Neural progenitor cell (in vitro differentiated cells): ENCODE results near the gene DHX35. TPM values are rescaled to one million over a fixed set of nuclear protein-coding genes. Genes with fewer than 3 reads are reported as not detected.

Experiments
- DNase-seq: peaks from one replicate; pipeline ENCODE4 v3.0.0-alpha.2; 2016; ENCODE audit warnings: low spot score
- H2AFZ ChIP-seq: fragments of 200-600 bp; sonication (generic); replicated peaks from 2 replicates; pipeline ENCODE4 v1.6.1; 2016; ENCODE audit warnings: antibody characterized with exemption
- H3F3A ChIP-seq: fragments of 200-600 bp; sonication (generic); 2 replicates; pipeline ENCODE4 v1.6.1; 2016; ENCODE audit warnings: antibody characterized with exemption, low read depth
- H3K27ac ChIP-seq: fragments of 200-600 bp; sonication (generic); 2 replicates; pipeline ENCODE4 v1.5.1; 2016; ENCODE audit warnings: mild to moderate bottlenecking
- H3K27me3 ChIP-seq: fragments of 200-600 bp; sonication (generic); 2 replicates; pipeline ENCODE4 v1.6.1; 2016; ENCODE audit warnings: mild to moderate bottlenecking, moderate library complexity
- H3K36me3 ChIP-seq: fragments of 200-600 bp; sonication (generic); 2 replicates; pipeline ENCODE4 v1.5.1; 2016
- H3K4me1 ChIP-seq: fragments of 200-600 bp; sonication (generic); 2 replicates; pipeline ENCODE4 v1.6.1; 2016; ENCODE audit warnings: mixed run types
- H3K4me2 ChIP-seq: fragments of 200-600 bp; sonication (generic); 2 replicates; pipeline ENCODE4 v1.6.1; 2016
- H3K4me3 ChIP-seq: fragments of 200-600 bp; sonication (generic); 2 replicates; pipeline ENCODE4 v1.5.1; 2016
- H3K79me2 ChIP-seq: fragments of 200-600 bp; sonication (generic); 2 replicates; pipeline ENCODE4 v1.6.1; 2016; ENCODE audit warnings: low read depth
- H3K9ac ChIP-seq: fragments of 200-600 bp; sonication (generic); 2 replicates; pipeline ENCODE4 v1.6.1; 2016
- H3K9me3 ChIP-seq: fragments of 200-600 bp; sonication (generic); 2 replicates; pipeline ENCODE4 v1.5.1; 2016; ENCODE audit warnings: low read depth
- H4K20me1 ChIP-seq: fragments of 200-600 bp; sonication (generic); 2 replicates; pipeline ENCODE4 v1.6.1; 2016; ENCODE audit warnings: low read depth
- H3K27ac Mint-ChIP-seq: 3 replicates; pipeline ENCODE4 v1.8.0; 2021; ENCODE audit warnings: mixed read lengths
- H3K27me3 Mint-ChIP-seq: 2 replicates; pipeline ENCODE4 v1.8.0; 2022; ENCODE audit warnings: low read depth, mild to moderate bottlenecking, inconsistent platforms, moderate library complexity, mixed read lengths; ENCODE audit not compliant: insufficient read depth
- H3K36me3 Mint-ChIP-seq: 3 replicates; pipeline ENCODE4 v1.8.0; 2021; ENCODE audit warnings: mixed read lengths
- H3K4me1 Mint-ChIP-seq: 3 replicates; pipeline ENCODE4 v1.8.0; 2021; ENCODE audit warnings: mixed read lengths
- H3K4me3 Mint-ChIP-seq: 3 replicates; pipeline ENCODE4 v1.8.0; 2021; ENCODE audit warnings: mild to moderate bottlenecking, moderate library complexity, mixed read lengths
- H3K9me3 Mint-ChIP-seq: 3 replicates; pipeline ENCODE4 v1.8.0; 2020; ENCODE audit warnings: mixed read lengths
- EZH2 ChIP-seq: fragments of 200-600 bp; sonication (generic); IDR thresholded peaks from 2 replicates; pipeline ENCODE4 v1.6.1; 2017; ENCODE audit warnings: antibody characterized with exemption, mild to moderate bottlenecking, moderate library complexity
- EZH2phosphoT487 ChIP-seq: fragments of 200-600 bp; sonication (generic); IDR thresholded peaks from 2 replicates; pipeline ENCODE4 v1.6.1; 2017; ENCODE audit warnings: antibody characterized with exemption
- total RNA-seq: library from RNA; depleted of rRNA; stranded (reverse); fragments of >200 nt; gene quantifications from 2 replicates; pipeline ENCODE4 v1.2.3, GENCODE V29; 2015; ENCODE audit warnings: low replicate concordance
- TF ChIP-seq, protein P1 (sequence below): fragments of 200-600 bp; sonication (generic); IDR thresholded peaks from 2 replicates; pipeline ENCODE4 v1.5.1; 2017; ENCODE audit warnings: antibody characterized with exemption, mild to moderate bottlenecking

Gene DHX35
- total RNA-seq, 1 donor from 2014 or later = 22.5 TPM

- Mint-ChIP-seq H3K9me3 (no peaks in the 10 kb centered on the region), H3K4me3 (no peak overlapping the region), H3K27ac (no peak overlapping the region), H3K4me1 (peaks cover 3% of the 10 kb centered on the region), H3K36me3 (no peaks in the 10 kb centered on the region), H3K27me3 (peaks cover 6% of the 10 kb centered on the region)
- H3K9me3 ChIP-seq = no peaks in the 10 kb centered on the region
- H3K4me1 ChIP-seq = no peaks in the 10 kb centered on the region
- H3K36me3 ChIP-seq = no peaks in the 10 kb centered on the region
- no peak overlapping the region for H2AFZ ChIP-seq
- H4K20me1 ChIP-seq = no peaks in the 10 kb centered on the region
- H3K4me2 ChIP-seq = no peak overlapping the region
- no peak overlapping the region for H3K27ac ChIP-seq
- no peaks in the 10 kb centered on the region for H3K27me3 ChIP-seq
- no peak for DNase-seq
- no peaks in the 10 kb centered on the region for H3F3A ChIP-seq
- H3K4me3 ChIP-seq = no peak overlapping the region
- H3K9ac ChIP-seq = no peak overlapping the region
- no peaks in the 10 kb centered on the region for H3K79me2 ChIP-seq
- TF ChIP-seq, protein P1, sequence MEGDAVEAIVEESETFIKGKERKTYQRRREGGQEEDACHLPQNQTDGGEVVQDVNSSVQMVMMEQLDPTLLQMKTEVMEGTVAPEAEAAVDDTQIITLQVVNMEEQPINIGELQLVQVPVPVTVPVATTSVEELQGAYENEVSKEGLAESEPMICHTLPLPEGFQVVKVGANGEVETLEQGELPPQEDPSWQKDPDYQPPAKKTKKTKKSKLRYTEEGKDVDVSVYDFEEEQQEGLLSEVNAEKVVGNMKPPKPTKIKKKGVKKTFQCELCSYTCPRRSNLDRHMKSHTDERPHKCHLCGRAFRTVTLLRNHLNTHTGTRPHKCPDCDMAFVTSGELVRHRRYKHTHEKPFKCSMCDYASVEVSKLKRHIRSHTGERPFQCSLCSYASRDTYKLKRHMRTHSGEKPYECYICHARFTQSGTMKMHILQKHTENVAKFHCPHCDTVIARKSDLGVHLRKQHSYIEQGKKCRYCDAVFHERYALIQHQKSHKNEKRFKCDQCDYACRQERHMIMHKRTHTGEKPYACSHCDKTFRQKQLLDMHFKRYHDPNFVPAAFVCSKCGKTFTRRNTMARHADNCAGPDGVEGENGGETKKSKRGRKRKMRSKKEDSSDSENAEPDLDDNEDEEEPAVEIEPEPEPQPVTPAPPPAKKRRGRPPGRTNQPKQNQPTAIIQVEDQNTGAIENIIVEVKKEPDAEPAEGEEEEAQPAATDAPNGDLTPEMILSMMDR = no peak
- no peak for TF ChIP-seq EZH2
- no peak for TF ChIP-seq EZH2phosphoT487
Measured at GRCh38 chr20:39059036-39059435, 96.9 kb downstream of the DHX35 start.

DNA sequence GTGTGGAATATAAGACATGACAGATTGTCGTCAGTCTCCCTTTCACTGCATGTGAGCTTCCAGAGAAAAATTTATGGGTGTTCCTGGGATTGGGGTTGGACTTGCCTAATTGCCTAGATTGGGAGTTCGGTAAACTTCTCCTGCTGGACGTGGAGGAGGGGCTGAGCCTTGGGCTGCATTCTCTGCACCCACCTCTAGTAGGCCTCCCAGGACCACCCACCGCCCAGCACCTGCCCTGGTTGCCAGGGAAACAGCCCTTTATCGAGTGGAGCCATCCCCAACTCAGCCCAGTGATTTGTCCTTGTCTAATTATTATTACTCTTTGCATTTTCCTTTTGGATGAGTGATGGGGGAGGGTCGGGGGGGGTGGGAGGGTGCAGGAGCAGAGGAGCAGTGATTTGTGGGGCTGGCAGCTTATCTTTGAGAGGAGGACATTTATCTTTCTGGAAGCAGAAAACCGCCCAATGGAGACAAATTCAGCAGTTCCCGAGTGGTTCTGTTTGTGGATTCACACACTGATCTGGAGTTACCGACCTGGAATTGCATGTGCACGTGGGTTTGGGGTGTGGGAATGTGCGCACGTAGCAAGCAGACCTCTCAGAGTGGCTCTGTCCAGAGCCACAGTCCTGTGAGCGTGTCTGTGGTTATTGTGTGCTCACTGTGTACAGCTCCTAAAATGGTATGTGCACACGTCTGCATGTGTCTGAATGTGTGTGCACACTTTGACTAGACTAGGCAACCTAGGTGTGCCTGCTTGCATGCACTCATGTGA, 104.5 kb downstream of the DHX35 start:
- H3K27ac ChIP-seq = no peak overlapping the region
- H3K4me1 ChIP-seq = peaks cover 8% of the 10 kb centered on the region
- H3K4me1 Mint-ChIP-seq = peaks cover 16% of the 10 kb centered on the region

GRCh38 chr20:39067526-39068216, 105.5 kb downstream of the DHX35 start:
- H3K79me2 ChIP-seq = no peaks in the 10 kb centered on the region
- no peak overlapping the region for H3K27ac ChIP-seq
- no peaks in the 10 kb centered on the region for H4K20me1 ChIP-seq
- no peak overlapping the region for H2AFZ ChIP-seq
- no peaks in the 10 kb centered on the region for H3K36me3 ChIP-seq
- Mint-ChIP-seq H3K27ac (no peak overlapping the region), H3K4me3 (no peak overlapping the region), H3K4me1 (peaks cover 16% of the 10 kb centered on the region), H3K9me3 (peaks cover 5% of the 10 kb centered on the region), H3K36me3 (no peaks in the 10 kb centered on the region), H3K27me3 (peaks cover 13% of the 10 kb centered on the region)
- H3K9me3 ChIP-seq = no peaks in the 10 kb centered on the region
- H3K4me1 ChIP-seq = peaks cover 8% of the 10 kb centered on the region
- no peak for TF ChIP-seq EZH2
- TF ChIP-seq, protein P1 = no peak
- TF ChIP-seq EZH2phosphoT487 = no peak
- no peak overlapping the region for H3K4me3 ChIP-seq
- no peak overlapping the region for H3K4me2 ChIP-seq
- DNase-seq = no peak
- H3K9ac ChIP-seq = no peak overlapping the region
- H3F3A ChIP-seq = no peaks in the 10 kb centered on the region
- no peaks in the 10 kb centered on the region for H3K27me3 ChIP-seq

More for the DNA sequence above, 104.5 kb downstream of the DHX35 start:
- no peaks in the 10 kb centered on the region for H3K36me3 ChIP-seq
- no peaks in the 10 kb centered on the region for H4K20me1 ChIP-seq
- no peaks in the 10 kb centered on the region for H3K27me3 ChIP-seq
- no peak overlapping the region for H3K4me2 ChIP-seq
- peak; percentile 90 for DNase-seq
- H3K27me3 Mint-ChIP-seq = peaks cover 13% of the 10 kb centered on the region
- H3K79me2 ChIP-seq = no peaks in the 10 kb centered on the region
- H3K9ac ChIP-seq = no peak overlapping the region
- H3K4me3 ChIP-seq = no peak overlapping the region
- no peak overlapping the region for H3K27ac Mint-ChIP-seq
- H3K36me3 Mint-ChIP-seq = no peaks in the 10 kb centered on the region
- H3K9me3 Mint-ChIP-seq = peaks cover 5% of the 10 kb centered on the region
- H2AFZ ChIP-seq = peak overlapping the region; percentile 48
- TF ChIP-seq, protein P1 = peak; percentile 63
- TF ChIP-seq EZH2 = no peak
- H3F3A ChIP-seq = no peaks in the 10 kb centered on the region
- no peak overlapping the region for H3K4me3 Mint-ChIP-seq
- H3K9me3 ChIP-seq = no peaks in the 10 kb centered on the region
